ENCODE data around the gene TOX2.

Gene TOX2

GRCh38 chr20:44028003-44028730, 113.5 kb downstream of the TOX2 start:
- no peaks in the 10 kb centered on the region for H4K20me1 ChIP-seq (ENCODE audit: control insufficient read depth, insufficient read depth, low read depth, low read length)
- H3K4me1 ChIP-seq (ENCODE audit: control insufficient read depth, low read length) = no peaks in the 10 kb centered on the region
- H3K4me3 ChIP-seq (ENCODE audit: low read length) = no peak overlapping the region
- H3K36me3 ChIP-seq (ENCODE audit: control insufficient read depth, low read length) = no peaks in the 10 kb centered on the region
- no peak overlapping the region for H3K4me2 ChIP-seq (ENCODE audit: low read length)
- H3K79me2 ChIP-seq (ENCODE audit: control insufficient read depth, low read length) = no peaks in the 10 kb centered on the region
- H3K27me3 ChIP-seq (ENCODE audit: control insufficient read depth, low read length) = peaks cover 5% of the 10 kb centered on the region; the same call in 1 of the 2 replicates
- no peak overlapping the region for H3K27ac ChIP-seq (ENCODE audit: low read depth, low read length)
- H3K9me2 ChIP-seq (replicated peaks; ENCODE audit: control insufficient read depth, low read length) = no peaks in the 10 kb centered on the region
- no peaks in the 10 kb centered on the region for H3F3A ChIP-seq (ENCODE audit: control insufficient read depth, insufficient read depth)
- no peaks in the 10 kb centered on the region for H3K9me3 ChIP-seq (ENCODE audit: control insufficient read depth, insufficient read depth, low read length)
- no peak for TF ChIP-seq EZH2phosphoT487 (IDR thresholded peaks at IDR 0.05; ENCODE audit: borderline replicate concordance, low read length)
- no peak for TF ChIP-seq CTCF (IDR thresholded peaks at IDR 0.05; ENCODE audit: low read depth, low read length, poor library complexity, severe bottlenecking)

GRCh38 chr20:44028868-44029847, 114.5 kb downstream of the TOX2 start:
- Histone ChIP-seq H3K4me3 (ENCODE audit: low read length) (no peak overlapping the region), H4K20me1 (ENCODE audit: control insufficient read depth, insufficient read depth, low read depth, low read length) (no peaks in the 10 kb centered on the region), H3F3A (ENCODE audit: control insufficient read depth, insufficient read depth) (no peaks in the 10 kb centered on the region), H3K9me3 (ENCODE audit: control insufficient read depth, insufficient read depth, low read length) (no peaks in the 10 kb centered on the region), H3K4me2 (ENCODE audit: low read length) (no peak overlapping the region), H3K27ac (ENCODE audit: low read depth, low read length) (no peak overlapping the region), H3K9me2 (replicated peaks; ENCODE audit: control insufficient read depth, low read length) (no peaks in the 10 kb centered on the region), H3K36me3 (ENCODE audit: control insufficient read depth, low read length) (no peaks in the 10 kb centered on the region), H3K4me1 (ENCODE audit: control insufficient read depth, low read length) (no peaks in the 10 kb centered on the region), H3K79me2 (ENCODE audit: control insufficient read depth, low read length) (no peaks in the 10 kb centered on the region), H3K27me3 (ENCODE audit: control insufficient read depth, low read length) (no peaks in the 10 kb centered on the region)
- TF ChIP-seq EZH2phosphoT487 (IDR thresholded peaks at IDR 0.05; ENCODE audit: borderline replicate concordance, low read length) (no peak), CTCF (IDR thresholded peaks at IDR 0.05; ENCODE audit: low read depth, low read length, poor library complexity, severe bottlenecking) (no peak)

GRCh38 chr20:44029848-44030230, 115.2 kb downstream of the TOX2 start:
- Histone ChIP-seq H3K27me3 (ENCODE audit: control insufficient read depth, low read length) (no peaks in the 10 kb centered on the region), H3K36me3 (ENCODE audit: control insufficient read depth, low read length) (no peaks in the 10 kb centered on the region), H3K4me2 (ENCODE audit: low read length) (no peak overlapping the region), H3K4me3 (ENCODE audit: low read length) (no peak overlapping the region), H3K4me1 (ENCODE audit: control insufficient read depth, low read length) (no peaks in the 10 kb centered on the region), H3F3A (ENCODE audit: control insufficient read depth, insufficient read depth) (no peaks in the 10 kb centered on the region), H4K20me1 (ENCODE audit: control insufficient read depth, insufficient read depth, low read depth, low read length) (no peaks in the 10 kb centered on the region), H3K9me2 (replicated peaks; ENCODE audit: control insufficient read depth, low read length) (no peaks in the 10 kb centered on the region), H3K27ac (ENCODE audit: low read depth, low read length) (no peak overlapping the region), H3K9me3 (ENCODE audit: control insufficient read depth, insufficient read depth, low read length) (no peaks in the 10 kb centered on the region), H3K79me2 (ENCODE audit: control insufficient read depth, low read length) (no peaks in the 10 kb centered on the region)
- TF ChIP-seq EZH2phosphoT487 (IDR thresholded peaks at IDR 0.05; ENCODE audit: borderline replicate concordance, low read length) = no peak
- TF ChIP-seq CTCF (IDR thresholded peaks at IDR 0.05; ENCODE audit: low read depth, low read length, poor library complexity, severe bottlenecking) = no peak
